ENCODE results near the gene WDR91.
"Not testable (repeated sequence)": the region's sequence is repeated elsewhere in the genome, so short reads cannot be mapped to it uniquely, and the experiment has no call there.

GRCh38 chr7:135211946-135212685 is 790 bp upstream of the WDR91 start:
- not testable (repeated sequence) for TF ChIP-seq CTCF (conservative IDR thresholded peaks at IDR 0.05 in 1 of 2, IDR thresholded peaks at IDR 0.05 in 1 of 2; ENCODE audit: low read depth in 1 of 2, low read length in 2 of 2); EZH2 (IDR thresholded peaks at IDR 0.05; ENCODE audit: low read length, missing control alignments)
